ENCODE results near the gene RASL12. TPM values are rescaled to one million over a fixed set of nuclear protein-coding genes. Genes with fewer than 3 reads are reported as not detected.

RASL12 gene
- total RNA-seq, 1 donor from 2014 or later, result 20.2 TPM

DNA sequence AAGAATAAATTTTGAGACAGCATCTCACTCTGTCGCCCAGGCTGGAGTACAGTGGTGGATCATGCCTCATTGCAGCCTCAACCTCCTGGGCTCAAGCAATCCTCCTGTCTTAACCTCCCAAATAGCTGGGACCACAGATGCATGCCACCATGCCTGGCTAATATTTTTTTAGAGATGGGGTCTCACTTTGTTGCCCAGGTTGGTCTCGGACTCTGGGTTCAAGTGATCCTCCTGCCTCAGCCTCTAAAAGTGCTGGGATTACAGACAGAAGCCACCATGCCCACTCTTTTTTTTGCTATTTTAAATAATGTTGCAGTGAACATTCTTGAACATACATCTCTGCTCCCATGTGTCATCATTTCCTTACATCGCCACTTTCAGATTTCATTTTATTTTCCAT lies 29.4 kb downstream of the RASL12 start:
- ATAC-seq (no peak), DNase-seq (no peak)
- no peak overlapping the region for H3K4me3 ChIP-seq
- H3K36me3 ChIP-seq, result no peaks in the 10 kb centered on the region
- H3K27me3 ChIP-seq, result no peaks in the 10 kb centered on the region
- no peak overlapping the region for H3K27ac ChIP-seq
- intact Hi-C loops (cut with DNase I), result no loop called here
- H3K4me1 ChIP-seq, result peaks cover 5% of the 10 kb centered on the region
- no peaks in the 10 kb centered on the region for H3K9me3 ChIP-seq
- TF ChIP-seq, protein P1, sequence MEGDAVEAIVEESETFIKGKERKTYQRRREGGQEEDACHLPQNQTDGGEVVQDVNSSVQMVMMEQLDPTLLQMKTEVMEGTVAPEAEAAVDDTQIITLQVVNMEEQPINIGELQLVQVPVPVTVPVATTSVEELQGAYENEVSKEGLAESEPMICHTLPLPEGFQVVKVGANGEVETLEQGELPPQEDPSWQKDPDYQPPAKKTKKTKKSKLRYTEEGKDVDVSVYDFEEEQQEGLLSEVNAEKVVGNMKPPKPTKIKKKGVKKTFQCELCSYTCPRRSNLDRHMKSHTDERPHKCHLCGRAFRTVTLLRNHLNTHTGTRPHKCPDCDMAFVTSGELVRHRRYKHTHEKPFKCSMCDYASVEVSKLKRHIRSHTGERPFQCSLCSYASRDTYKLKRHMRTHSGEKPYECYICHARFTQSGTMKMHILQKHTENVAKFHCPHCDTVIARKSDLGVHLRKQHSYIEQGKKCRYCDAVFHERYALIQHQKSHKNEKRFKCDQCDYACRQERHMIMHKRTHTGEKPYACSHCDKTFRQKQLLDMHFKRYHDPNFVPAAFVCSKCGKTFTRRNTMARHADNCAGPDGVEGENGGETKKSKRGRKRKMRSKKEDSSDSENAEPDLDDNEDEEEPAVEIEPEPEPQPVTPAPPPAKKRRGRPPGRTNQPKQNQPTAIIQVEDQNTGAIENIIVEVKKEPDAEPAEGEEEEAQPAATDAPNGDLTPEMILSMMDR (IDR thresholded peaks at IDR 0.05), result no peak

DNA sequence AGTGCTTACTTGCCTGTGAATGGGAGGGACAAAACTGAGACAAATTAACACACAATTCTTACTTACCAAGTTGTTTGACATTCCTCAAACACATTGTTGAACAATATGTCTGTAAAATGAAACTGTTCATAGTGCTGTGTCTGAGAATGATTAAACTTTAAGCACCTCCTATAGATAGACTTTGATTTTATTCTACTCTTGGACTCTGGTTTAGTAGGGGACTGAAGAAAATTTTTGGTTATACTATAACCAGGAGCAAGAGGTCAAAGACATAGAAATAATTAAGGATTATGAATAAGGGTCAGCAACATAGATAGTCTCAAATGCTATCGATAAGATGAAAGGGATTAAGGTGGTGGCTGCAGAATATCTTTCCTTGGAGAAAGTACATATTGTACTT lies 30.5 kb downstream of the RASL12 start:
- intact Hi-C loops (cut with DNase I), result no loop called here
- H3K9me3 ChIP-seq, result no peaks in the 10 kb centered on the region

DNA sequence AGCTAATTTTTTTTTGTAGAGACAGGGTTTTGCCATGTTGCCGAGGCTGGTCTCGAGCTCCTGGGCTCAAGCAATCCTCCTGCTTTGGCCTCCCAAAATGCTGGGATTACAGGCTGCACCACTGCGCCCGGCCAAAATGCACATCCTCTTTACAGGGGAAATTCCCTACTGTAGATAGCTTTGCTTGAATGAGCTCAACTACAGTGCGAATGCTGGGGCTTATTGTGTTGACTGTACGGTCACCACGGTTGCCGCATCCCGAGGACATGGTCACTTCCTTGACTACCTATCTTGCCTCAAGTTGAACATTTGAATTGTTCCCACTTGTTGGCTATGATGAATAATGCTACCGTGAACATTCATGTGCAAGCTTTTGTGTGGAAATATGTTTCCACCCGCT lies 33.1 kb downstream of the RASL12 start:
- intact Hi-C loops (cut with DNase I), result no loop called here
- H3K36me3 ChIP-seq, result no peaks in the 10 kb centered on the region
- ATAC-seq, result no peak
- no peak overlapping the region for H3K27ac ChIP-seq
- TF ChIP-seq, protein P1 (IDR thresholded peaks at IDR 0.05), result no peak
- DNase-seq, result no peak
- no peaks in the 10 kb centered on the region for H3K27me3 ChIP-seq
- H3K4me3 ChIP-seq, result no peak overlapping the region
- H3K9me3 ChIP-seq, result no peaks in the 10 kb centered on the region
- H3K4me1 ChIP-seq, result peaks cover 8% of the 10 kb centered on the region

More for the DNA sequence above, 30.5 kb downstream of the RASL12 start:
- H3K4me1 ChIP-seq, result peaks cover 8% of the 10 kb centered on the region
- TF ChIP-seq, protein P1 (IDR thresholded peaks at IDR 0.05), result no peak
- DNase-seq (no peak), ATAC-seq (no peak)
- H3K36me3 ChIP-seq, result no peaks in the 10 kb centered on the region
- H3K27ac ChIP-seq, result no peak overlapping the region
- no peak overlapping the region for H3K4me3 ChIP-seq
- no peaks in the 10 kb centered on the region for H3K27me3 ChIP-seq

DNA sequence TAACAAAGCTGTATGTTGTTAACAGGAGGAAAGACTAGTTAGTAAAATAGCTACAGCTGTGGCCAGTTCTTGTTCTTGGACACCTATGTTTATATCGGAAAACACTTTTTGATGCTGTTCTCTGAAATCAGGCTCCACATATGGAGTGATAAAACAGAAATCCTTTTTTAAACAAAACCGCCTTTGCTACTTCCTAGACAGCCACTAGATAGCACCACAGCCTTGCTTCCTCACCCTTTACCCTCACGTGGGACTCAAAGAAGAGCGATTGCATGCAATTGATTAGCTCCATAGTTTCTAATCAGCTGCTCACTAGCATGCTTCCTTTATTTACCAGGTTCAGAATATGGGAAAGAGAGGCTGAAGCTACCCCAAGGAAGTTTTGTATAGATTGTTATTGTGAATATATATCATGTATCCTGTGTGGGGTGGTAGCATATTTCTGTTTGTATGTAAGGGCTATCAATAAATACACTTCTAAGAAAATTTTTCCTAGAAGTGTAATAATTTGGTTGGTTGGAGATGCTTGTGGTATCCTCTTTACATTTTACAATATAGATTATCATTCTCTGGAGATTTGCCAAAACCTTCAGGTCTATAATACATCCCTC lies 34.0 kb downstream of the RASL12 start:
- TF ChIP-seq, protein P1 (IDR thresholded peaks at IDR 0.05), result peak; percentile 54
- no peak overlapping the region for H3K27ac ChIP-seq
- no peaks in the 10 kb centered on the region for H3K36me3 ChIP-seq
- DNase-seq (no peak), ATAC-seq (peak; percentile 11)
- H3K4me3 ChIP-seq, result no peak overlapping the region
- intact Hi-C loops (cut with DNase I), result no loop called here
- H3K4me1 ChIP-seq, result peaks cover 8% of the 10 kb centered on the region
- H3K9me3 ChIP-seq, result no peaks in the 10 kb centered on the region
- no peaks in the 10 kb centered on the region for H3K27me3 ChIP-seq

DNA sequence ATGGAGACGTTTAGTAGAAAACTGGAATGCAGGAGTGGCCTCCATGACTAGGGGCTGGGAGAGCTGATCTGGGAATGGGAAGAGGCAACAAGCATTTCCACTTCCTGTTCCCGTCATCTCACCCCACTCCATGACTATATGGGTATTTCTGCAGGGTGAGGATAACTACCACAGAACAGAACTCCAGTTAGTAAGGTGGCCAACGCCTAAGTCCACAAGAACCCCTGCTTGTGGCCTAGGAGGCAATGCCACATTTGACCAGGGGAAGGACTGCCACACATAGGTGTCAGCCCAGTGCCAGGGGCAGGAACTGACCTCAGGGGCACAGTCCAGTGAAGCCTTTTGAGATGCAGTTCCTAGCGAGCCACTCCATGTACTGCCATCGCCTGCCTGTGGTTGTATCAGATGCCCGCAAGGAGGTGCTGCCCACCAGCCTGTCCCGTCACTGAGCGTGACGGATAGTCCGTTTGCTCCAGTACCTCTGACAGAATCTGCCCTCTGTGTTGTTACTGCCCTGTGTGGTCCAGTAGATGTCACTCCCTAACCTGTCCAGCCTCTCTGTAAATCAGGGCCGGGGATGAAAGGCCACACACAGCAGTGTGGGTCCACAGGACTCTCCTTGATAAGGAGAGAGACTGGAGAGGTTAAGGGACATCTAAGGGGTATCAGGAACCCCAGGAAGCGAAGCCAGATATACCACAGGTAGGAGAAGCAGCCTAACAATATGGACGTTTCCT lies 34.8 kb downstream of the RASL12 start:
- Histone ChIP-seq H3K36me3 (no peaks in the 10 kb centered on the region), H3K4me1 (peaks cover 15% of the 10 kb centered on the region), H3K4me3 (no peak overlapping the region), H3K27ac (no peak overlapping the region), H3K9me3 (no peaks in the 10 kb centered on the region), H3K27me3 (no peaks in the 10 kb centered on the region)
- DNase-seq (peak; percentile 84), ATAC-seq (peak; percentile 90)
- TF ChIP-seq, protein P1 (IDR thresholded peaks at IDR 0.05), result peak; percentile 75
- intact Hi-C loops (cut with DNase I), result no loop called here
